Esophagus muscularis mucosa (tissue), 4 donors: ENCODE measurements around the gene GHR.

Experiments
- EP300 ChIP-seq: sonication (generic); formaldehyde crosslinking; IDR thresholded peaks from one replicate; pipeline ENCODE4 v1.6.1; 2017; ENCODE audit warnings: antibody characterized with exemption
- POLR2A ChIP-seq: fragments of 450-650 bp; IDR thresholded peaks from one replicate; pipeline ENCODE4 v1.6.1; 2017; ENCODE audit warnings: antibody characterized with exemption, moderate library complexity, mild to moderate bottlenecking, low read depth
- POLR2AphosphoS5 ChIP-seq, 2 donors: sonication (generic); formaldehyde crosslinking; IDR thresholded peaks; one replicate each; pipeline ENCODE4 v1.6.1; 2017; ENCODE audit warnings: antibody characterized with exemption in 2 of 2
- TF ChIP-seq, protein P1 (sequence below), 3 experiments: fragments of 200-600 bp in 2 of 3; fragments of 450-650 bp in 1 of 3; sonication (generic) in 2 of 3; IDR thresholded peaks; one replicate each; pipeline ENCODE4 v1.5.1; 2017 to 2019; ENCODE audit warnings: antibody characterized with exemption in 3 of 3, mild to moderate bottlenecking in 2 of 3, moderate library complexity in 1 of 3

DNA sequence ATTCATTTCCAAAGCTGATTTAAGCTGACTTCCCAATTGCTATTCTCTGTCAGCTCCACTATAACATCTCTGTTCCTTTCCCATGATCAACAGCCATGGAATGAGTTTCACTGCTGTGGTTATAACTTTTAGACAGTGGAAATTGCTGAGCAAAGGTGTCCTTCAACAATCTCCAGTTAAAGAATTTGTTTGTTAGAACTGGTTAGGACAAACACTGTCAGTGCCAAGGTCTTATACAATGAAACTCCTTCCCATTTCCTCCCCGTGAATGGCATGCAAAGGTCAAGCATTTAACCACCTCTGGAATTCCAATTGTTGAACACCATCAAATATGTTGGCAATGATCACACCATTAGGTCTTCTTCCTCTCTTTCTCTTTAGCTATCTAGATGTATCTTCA is 45.7 kb upstream of the GHR start:
- TF ChIP-seq, protein P1, sequence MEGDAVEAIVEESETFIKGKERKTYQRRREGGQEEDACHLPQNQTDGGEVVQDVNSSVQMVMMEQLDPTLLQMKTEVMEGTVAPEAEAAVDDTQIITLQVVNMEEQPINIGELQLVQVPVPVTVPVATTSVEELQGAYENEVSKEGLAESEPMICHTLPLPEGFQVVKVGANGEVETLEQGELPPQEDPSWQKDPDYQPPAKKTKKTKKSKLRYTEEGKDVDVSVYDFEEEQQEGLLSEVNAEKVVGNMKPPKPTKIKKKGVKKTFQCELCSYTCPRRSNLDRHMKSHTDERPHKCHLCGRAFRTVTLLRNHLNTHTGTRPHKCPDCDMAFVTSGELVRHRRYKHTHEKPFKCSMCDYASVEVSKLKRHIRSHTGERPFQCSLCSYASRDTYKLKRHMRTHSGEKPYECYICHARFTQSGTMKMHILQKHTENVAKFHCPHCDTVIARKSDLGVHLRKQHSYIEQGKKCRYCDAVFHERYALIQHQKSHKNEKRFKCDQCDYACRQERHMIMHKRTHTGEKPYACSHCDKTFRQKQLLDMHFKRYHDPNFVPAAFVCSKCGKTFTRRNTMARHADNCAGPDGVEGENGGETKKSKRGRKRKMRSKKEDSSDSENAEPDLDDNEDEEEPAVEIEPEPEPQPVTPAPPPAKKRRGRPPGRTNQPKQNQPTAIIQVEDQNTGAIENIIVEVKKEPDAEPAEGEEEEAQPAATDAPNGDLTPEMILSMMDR (IDR thresholded peaks at IDR 0.05): no peak
- no peak for TF ChIP-seq POLR2A
- no peak for TF ChIP-seq EP300
- TF ChIP-seq POLR2AphosphoS5 (IDR thresholded peaks at IDR 0.05): no peak
